Measurements from ENCODE around the gene TMPRSS7.

DNA sequence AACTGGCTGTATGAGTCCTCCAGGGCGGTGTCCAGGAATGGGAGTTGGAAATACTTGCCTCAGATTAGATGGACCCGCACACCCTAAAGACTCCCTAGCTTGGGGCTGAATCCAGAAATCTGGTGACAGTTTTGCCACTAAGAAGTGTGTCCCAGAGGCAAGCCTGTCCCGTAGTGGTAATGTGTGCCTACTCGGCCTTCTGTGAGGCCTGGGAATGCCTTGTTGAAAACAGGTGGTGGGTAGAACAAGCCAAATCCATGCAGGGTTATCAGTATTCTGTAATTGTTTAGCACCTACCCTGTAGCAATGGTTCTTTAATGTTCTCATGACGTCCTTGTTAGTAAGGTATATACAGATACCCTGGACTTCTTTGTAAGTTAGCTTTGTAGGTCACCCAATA is 53.2 kb downstream of the TMPRSS7 start:
- TF ChIP-seq, protein P1, sequence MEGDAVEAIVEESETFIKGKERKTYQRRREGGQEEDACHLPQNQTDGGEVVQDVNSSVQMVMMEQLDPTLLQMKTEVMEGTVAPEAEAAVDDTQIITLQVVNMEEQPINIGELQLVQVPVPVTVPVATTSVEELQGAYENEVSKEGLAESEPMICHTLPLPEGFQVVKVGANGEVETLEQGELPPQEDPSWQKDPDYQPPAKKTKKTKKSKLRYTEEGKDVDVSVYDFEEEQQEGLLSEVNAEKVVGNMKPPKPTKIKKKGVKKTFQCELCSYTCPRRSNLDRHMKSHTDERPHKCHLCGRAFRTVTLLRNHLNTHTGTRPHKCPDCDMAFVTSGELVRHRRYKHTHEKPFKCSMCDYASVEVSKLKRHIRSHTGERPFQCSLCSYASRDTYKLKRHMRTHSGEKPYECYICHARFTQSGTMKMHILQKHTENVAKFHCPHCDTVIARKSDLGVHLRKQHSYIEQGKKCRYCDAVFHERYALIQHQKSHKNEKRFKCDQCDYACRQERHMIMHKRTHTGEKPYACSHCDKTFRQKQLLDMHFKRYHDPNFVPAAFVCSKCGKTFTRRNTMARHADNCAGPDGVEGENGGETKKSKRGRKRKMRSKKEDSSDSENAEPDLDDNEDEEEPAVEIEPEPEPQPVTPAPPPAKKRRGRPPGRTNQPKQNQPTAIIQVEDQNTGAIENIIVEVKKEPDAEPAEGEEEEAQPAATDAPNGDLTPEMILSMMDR (IDR thresholded peaks at IDR 0.05 in 4 of 5, conservative IDR thresholded peaks at IDR 0.05 in 1 of 5), result no peak
- no peak for TF ChIP-seq POLR2A (IDR thresholded peaks at IDR 0.05)

All from gastrocnemius medialis (tissue), 4 donors.